EL (cell line): Measurements from ENCODE around the gene RABEP2.
"Not testable (repeated sequence)": the region's sequence is repeated elsewhere in the genome, so short reads cannot be mapped to it uniquely, and the experiment has no call there.

ENCODE experiments used
- DNase-seq: peaks from one replicate; pipeline ENCODE4 v3.0.0-alpha.2; 2016

The RABEP2 gene, protein sequence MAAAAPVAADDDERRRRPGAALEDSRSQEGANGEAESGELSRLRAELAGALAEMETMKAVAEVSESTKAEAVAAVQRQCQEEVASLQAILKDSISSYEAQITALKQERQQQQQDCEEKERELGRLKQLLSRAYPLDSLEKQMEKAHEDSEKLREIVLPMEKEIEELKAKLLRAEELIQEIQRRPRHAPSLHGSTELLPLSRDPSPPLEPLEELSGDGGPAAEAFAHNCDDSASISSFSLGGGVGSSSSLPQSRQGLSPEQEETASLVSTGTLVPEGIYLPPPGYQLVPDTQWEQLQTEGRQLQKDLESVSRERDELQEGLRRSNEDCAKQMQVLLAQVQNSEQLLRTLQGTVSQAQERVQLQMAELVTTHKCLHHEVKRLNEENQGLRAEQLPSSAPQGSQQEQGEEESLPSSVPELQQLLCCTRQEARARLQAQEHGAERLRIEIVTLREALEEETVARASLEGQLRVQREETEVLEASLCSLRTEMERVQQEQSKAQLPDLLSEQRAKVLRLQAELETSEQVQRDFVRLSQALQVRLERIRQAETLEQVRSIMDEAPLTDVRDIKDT

DNA sequence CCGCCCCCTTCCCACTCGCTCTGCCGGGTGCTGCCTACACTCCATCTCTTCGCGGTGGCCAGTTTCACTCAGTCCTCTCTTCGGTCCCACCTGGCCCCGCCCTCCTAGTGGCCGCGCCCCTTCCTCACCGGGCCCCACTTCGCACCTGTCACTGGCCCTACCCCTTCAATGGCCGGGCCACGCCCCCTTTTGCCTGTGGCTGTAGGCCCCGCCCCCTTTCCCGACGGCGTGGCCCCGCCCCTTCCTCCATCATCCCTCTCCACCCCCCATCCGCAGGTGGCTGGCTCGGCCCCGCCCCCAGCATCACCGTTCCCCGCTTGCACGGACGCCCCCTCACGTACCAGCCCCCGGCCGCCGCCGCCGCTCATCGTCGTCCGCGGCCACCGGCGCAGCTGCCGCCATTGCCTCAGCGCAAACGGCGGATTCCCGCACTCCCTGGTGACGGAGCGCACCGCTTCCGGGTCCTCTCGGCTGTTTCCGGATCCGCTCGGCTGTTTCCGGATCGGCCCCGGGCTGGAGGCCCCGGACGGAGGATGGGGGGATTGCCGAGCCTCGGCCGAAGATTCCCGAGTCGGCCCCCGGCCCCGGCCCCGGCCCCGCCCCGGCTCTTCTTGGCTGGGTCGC lies at the start of gene RABEP2:
Gene RABEP2 (minus strand): TSS at position 477 of the 624 bp plus-strand sequence. CDS start 75 bp downstream, at position 402.
- peak; percentile 90 for DNase-seq

GRCh38 chr16:28974437-28975157 lies 49.6 kb upstream of the RABEP2 start, which contains the start of gene SPNS1:
TSS of gene SPNS1 (plus strand) at chr16:28974778. CDS start at chr16:28975152, 374 bp downstream.
- peak; percentile 95 for DNase-seq

- peak; percentile 74 for DNase-seq
These were observed 49.0 kb upstream of the RABEP2 start for GRCh38 chr16:28974007-28974436.

- not testable (repeated sequence) for DNase-seq
These were observed 44.7 kb upstream of the RABEP2 start for GRCh38 chr16:28969696-28970095.

- no peak for DNase-seq
These were observed 42.1 kb upstream of the RABEP2 start for GRCh38 chr16:28967156-28967555.

DNA sequence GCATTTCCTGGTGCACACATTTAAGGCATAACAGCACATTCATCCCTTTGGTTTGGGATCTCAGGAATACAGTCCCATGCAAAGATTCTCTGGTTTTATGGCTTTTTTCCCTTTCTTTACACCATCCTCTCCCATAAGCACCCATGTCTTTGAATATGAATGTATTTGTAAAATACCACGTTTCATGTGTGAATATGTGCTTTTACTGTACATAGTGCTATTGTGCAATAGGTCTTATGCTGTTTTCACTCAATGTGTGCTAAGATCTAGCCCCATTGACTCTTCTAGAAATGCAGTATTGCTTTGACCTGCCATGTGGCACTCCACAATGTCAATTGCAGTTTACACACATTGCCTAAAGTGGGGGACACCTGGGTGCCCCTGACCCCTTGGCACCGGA lies 39.5 kb upstream of the RABEP2 start:
- no peak for DNase-seq

GRCh38 chr16:28964072-28964471 lies 39.0 kb upstream of the RABEP2 start:
- no peak for DNase-seq

GRCh38 chr16:28958836-28959235 lies 33.8 kb upstream of the RABEP2 start:
- DNase-seq: no peak

DNA sequence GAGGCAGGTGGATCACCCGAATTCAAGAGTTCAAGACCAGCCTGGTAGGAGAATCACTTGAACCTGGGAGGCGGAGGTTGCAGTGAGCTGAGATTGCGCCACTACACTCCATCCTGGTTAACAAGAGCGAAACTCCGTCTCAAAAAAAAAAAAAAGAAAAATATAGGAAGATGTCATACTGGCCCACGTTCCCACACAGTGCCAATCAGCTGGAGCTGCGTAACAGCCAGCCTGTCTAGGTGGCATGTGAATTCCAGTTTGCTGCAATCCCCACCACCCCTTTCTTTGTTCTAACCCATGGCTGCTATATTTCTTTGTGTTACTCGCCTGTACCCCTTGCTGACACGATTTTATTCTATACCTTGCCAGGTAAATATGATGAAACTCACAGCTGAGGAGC lies 33.2 kb upstream of the RABEP2 start:
- no peak for DNase-seq

DNA sequence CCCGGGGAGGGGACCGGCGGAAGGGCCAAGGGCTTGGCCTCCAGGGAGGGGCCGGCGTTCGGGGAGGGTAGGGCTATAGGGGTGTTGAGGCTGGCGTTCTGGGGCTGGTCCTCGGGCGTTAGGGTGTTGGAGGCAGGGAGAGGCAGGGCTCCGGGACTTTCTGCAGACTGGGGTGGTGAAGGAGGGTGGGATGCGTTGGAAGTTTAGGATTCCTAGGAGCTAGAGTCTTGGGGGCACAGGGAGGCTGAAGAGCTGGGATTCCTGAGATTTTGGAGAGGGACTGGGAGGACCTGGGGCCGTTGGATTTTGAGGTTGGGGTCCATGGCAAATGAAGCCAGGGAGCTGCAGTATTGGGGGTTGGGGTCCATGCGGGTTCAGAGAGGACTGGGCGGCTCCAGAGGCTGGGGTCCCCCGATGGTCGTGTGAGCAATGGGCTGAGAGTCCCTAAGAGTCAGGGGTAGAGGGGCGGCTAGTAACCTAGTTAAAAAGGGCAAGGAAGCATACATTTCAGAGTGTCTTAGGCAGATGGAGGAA lies 26.4 kb upstream of the RABEP2 start:
- DNase-seq: peak; percentile 21

DNA sequence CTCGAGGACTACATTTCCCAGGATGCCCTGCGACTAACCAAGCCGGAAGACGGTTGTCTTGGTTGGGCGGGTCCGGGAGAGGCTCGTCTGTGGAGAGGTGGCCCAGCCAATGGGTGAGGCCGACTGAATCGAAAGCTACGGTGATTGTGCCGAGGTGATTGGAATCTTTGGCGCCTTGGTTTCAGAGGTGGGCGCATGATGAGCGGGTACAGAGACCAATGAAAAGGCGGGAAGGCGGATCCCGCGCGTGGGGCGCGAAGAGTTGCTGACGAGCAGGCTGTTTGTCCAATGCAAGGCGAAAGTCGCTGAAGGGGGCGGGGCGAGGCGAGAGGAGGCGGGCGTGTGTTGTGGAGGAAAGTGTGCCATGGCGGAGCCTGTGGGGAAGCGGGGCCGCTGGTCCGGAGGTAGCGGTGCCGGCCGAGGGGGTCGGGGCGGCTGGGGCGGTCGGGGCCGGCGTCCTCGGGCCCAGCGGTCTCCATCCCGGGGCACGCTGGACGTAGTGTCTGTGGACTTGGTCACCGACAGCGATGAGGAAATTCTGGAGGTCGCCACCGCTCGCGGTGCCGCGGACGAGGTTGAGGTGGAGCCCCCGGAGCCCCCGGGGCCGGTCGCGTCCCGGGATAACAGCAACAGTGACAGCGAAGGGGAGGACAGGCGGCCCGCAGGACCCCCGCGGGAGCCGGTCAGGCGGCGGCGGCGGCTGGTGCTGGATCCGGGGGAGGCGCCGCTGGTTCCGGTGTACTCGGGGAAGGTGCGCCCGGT lies 25.8 kb upstream of the RABEP2 start, which contains the start of gene NFATC2IP:
Gene NFATC2IP (plus strand): TSS at position 290 of the 762 bp plus-strand sequence. CDS start 75 bp downstream, at position 365.
- DNase-seq: peak; percentile 100

GRCh38 chr16:28946681-28947080 lies 21.6 kb upstream of the RABEP2 start:
- DNase-seq: no peak

- DNase-seq: no peak
These were observed 18.2 kb upstream of the RABEP2 start for GRCh38 chr16:28943281-28943680.

GRCh38 chr16:28939825-28940224 lies 14.8 kb upstream of the RABEP2 start:
- not testable (repeated sequence) for DNase-seq

DNA sequence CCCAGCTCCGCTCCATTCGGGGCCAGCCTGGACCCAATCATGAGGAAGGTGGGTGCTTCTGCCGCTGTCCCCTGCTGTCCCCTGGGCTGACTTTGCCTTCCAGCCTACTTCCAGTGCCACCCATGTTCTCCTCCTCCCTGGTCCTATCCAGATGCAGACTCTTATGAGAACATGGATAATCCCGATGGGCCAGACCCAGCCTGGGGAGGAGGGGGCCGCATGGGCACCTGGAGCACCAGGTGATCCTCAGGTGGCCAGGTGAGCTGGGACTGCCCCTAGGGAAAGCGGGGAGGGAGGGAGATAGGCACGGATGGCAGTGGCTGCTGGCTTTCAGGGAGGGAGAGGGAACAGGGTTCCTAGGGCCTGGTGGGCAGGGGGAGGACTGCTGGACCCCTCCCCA lies 13.7 kb upstream of the RABEP2 start:
- DNase-seq: no peak

GRCh38 chr16:28937222-28937876 lies 12.3 kb upstream of the RABEP2 start:
- DNase-seq: no peak

DNA sequence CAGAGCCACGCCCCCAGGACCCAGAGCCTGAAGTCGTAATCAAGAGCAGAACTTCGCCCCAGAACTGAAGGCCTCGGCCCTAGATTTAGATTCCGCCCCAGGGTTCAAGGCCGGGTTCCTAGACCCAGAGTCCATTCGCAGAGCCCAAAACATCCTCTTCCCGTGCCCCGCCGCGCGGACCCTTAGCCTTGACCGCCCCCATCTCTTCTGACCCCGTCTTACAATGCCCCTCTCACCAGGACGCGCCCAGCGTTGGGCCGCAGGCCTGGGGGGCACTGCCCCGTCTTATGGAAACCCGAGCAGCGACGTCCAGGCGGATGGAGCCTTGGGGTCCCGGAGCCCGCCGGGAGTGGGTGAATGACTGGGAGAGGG lies 11.7 kb upstream of the RABEP2 start:
- no peak for DNase-seq

DNA sequence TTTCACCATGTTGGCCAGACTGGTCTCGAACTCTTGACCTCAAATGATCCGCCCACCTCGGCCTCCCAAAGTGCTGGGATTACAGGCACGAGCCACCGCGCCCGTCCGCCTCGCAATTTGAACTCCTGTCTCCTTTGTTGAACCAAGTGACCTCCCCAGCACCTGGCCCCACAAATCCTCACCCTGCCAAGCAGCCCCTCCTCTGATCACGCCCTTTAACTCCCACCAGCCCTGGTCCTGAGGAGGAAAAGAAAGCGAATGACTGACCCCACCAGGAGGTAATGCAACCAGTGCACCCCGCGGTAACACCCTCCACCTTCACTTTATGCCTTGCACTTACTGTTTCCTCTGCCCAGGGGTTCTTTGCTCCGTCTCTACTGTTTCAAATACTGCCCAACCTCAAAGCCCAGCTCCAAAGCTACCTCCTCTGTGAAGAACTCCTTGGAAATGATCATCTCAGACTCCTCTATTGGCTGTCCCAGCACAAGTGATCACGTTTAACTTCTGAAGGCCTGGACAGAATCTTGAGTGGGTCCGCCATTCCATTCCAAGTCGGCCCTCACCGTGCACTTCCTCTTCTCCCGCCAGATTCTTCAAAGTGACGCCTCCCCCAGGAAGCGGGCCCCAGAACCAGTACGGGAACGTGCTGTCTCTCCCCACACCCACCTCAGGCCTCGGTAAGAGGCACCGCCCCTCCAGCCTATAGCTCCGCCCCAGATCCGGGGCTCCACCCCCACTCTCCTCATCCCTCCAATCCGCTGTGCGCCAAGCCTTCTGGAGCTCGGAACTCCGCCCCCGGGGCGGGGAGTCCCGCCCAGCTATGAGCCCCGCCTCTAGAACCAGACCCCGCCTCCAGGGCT lies 11.1 kb upstream of the RABEP2 start:
- peak; percentile 71 for DNase-seq

DNA sequence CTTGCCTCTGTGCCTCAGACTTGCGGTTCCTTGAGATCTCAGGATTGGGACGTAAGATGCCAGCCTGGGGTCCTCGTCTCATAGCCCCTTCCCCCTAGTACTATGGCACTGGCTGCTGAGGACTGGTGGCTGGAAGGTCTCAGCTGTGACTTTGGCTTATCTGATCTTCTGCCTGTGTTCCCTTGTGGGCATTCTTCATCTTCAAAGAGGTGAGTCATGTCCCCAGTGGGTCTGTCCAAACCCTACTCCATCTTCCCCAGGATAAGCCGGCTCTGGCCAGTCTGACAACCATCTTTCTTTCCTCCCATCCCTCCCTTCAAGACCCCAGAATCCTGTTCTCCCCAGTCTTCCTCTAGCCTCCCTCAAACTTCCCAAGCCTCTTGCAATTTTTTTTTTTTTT lies 10.3 kb upstream of the RABEP2 start:
- DNase-seq: no peak

DNA sequence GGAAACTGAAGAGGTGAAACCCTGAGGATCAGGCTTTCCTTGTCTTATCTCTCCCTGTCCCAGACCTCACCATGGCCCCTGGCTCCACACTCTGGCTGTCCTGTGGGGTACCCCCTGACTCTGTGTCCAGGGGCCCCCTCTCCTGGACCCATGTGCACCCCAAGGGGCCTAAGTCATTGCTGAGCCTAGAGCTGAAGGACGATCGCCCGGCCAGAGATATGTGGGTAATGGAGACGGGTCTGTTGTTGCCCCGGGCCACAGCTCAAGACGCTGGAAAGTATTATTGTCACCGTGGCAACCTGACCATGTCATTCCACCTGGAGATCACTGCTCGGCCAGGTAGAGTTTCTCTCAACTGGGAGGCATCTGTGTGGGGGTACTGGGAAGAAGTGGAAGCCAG lies 8.1 kb upstream of the RABEP2 start:
- DNase-seq: no peak
